GM21717 (cell line): ENCODE results near the gene KDM1B.

Source experiments
- ATAC-seq: cut with Tn5 transposase; IDR thresholded peaks from one replicate; pipeline ENCODE4 v1.9.1; 2021; ENCODE audit warnings: mild to moderate bottlenecking, moderate library complexity; ENCODE audit not compliant: unreplicated experiment

Gene KDM1B

GRCh38 chr6:18259675-18260447, 104.6 kb downstream of the KDM1B start:
- ATAC-seq: no peak

GRCh38 chr6:18260448-18261106, 105.4 kb downstream of the KDM1B start:
- peak; percentile 33 for ATAC-seq

- ATAC-seq: no peak
Measured at GRCh38 chr6:18261877-18262276, 106.7 kb downstream of the KDM1B start.

- ATAC-seq: peak; percentile 70
Measured at GRCh38 chr6:18262702-18263417, 107.6 kb downstream of the KDM1B start.

GRCh38 chr6:18263418-18264218, 108.4 kb downstream of the KDM1B start:
- ATAC-seq: peak; percentile 2

GRCh38 chr6:18264219-18264922, 109.1 kb downstream of the KDM1B start, which contains the start of gene DEK:
DEK (minus strand) TSS chr6:18264530; CDS start chr6:18263987, 543 bp downstream.
- peak; percentile 42 for ATAC-seq

GRCh38 chr6:18264923-18265377, 109.7 kb downstream of the KDM1B start:
- ATAC-seq: no peak

- no peak for ATAC-seq
Measured at GRCh38 chr6:18265787-18266522, 110.7 kb downstream of the KDM1B start.

GRCh38 chr6:18266523-18266912, 111.3 kb downstream of the KDM1B start:
- ATAC-seq: no peak

- ATAC-seq: no peak
Measured at GRCh38 chr6:18268066-18268465, 112.8 kb downstream of the KDM1B start.

GRCh38 chr6:18269253-18269652, 114.0 kb downstream of the KDM1B start:
- ATAC-seq: no peak

GRCh38 chr6:18269717-18270116, 114.5 kb downstream of the KDM1B start:
- ATAC-seq: no peak

GRCh38 chr6:18270216-18270615, 115.0 kb downstream of the KDM1B start:
- ATAC-seq: no peak
